Stimulated activated CD4-positive, alpha-beta T cell treated with anti-CD3 and anti-CD28 coated beads, Interleukin-15, amount 100 ng/mL, for 24 hours (primary cell): ENCODE measurements around the gene CKAP5.

ENCODE experiments used
- DNase-seq: peaks from one replicate; pipeline ENCODE4 v3.0.0-alpha.2; 2020

The CKAP5 gene

GRCh38 chr11:46845740-46846509 lies at the start of gene CKAP5:
Gene CKAP5, minus strand, starts transcription at chr11:46846280. Its CDS starts 25,049 bp downstream, at chr11:46821231.
- DNase-seq = peak; percentile 93

DNA sequence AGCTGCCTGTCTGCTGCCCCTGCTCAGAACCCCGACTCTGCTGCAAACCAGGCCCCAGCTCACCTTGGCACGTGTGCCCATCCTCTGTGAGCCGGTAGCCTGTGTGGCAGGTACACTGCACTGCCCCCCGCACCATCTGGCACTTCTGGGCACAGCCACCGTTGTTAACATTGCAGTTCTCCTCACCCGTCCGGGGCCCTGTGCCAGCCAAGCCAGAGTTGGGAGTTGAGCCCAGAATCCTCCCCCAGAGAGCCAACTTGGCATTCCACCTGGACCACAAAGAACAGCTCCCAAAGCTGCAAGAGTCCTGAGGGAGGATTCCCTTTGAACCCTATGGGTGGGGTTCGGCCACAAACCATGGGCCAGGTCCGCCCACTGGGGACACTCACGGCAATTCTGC lies 49.7 kb upstream of the CKAP5 start:
- DNase-seq = no peak

DNA sequence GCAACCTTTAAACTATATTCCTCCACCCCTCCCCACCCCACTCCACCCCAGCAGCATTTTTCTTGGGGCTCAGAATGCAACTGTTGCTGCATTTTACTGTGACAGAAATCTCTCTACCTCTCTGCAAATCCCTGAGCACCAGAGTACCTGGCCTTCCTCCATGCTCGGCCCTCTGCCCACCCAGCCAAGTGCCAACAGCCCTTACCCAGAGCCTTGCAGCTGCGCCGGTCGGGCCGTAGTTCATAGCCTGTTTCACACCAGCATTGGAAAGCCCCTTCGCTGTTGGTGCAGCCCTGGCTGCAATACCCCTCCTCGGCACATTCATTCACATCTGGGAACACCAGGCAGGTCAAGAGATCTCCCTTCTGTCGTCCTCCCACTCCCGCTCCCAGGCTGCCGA lies 48.9 kb upstream of the CKAP5 start:
- no peak for DNase-seq

GRCh38 chr11:46894506-46894905 lies 48.4 kb upstream of the CKAP5 start:
- DNase-seq = no peak

- DNase-seq = no peak
Measured at GRCh38 chr11:46892838-46893237, 46.8 kb upstream of the CKAP5 start.

GRCh38 chr11:46892109-46892508 lies 46.0 kb upstream of the CKAP5 start:
- no peak for DNase-seq

DNA sequence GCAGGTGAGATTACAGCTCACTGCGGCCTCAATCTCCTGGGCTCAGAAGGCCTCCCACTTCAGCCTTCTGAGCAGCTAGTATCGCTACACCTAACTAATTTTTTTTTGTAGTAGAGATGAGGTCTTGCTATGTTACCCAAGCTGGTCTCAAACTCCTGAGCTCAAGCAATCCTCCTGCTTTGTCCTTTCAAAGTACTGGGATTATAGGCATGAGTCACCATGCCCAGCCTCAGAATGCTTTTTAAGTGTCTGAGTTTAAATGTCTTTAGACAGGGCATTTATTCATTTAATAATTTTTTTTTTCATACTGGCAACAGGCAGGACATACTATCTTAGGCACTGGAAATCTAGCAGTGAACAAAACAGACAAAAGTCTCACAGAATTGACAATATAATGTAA lies 44.6 kb upstream of the CKAP5 start:
- no peak for DNase-seq

DNA sequence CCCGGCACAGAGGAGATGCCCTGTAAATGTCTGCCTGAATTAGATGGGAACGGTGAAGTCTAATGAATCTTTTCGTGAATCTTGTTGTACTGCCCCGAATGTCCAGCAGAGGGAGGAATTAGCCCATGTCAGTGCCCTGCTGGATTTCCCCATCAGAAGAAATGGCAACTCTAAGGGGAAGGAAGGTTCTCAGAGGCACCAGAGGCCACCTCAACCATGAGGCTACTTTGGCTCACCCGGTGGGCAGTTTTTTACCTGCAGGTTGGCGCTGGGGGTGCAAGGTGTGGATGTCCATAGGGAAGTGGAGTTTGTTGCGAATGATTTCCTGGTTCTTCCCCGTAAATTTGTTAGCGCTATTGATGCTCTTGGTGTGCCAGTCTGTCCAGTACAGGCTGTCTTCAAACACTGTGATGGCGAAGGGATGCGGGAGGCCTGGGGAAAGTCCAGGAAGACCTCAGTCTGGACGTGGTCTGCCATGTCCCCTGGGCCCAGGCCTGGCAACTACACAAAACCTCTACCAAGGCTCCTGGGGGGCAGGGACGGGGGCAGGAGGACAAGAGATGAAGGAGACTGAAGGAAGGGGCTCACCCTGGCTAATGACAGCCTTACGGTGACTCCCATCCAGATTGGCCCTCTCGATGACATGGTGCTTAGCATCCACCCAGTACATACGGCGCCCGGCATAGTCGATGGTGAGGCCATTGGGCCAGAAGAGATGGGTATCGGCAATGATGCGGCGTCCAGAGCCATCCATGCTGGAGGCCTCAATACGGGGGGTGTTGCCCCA lies 43.8 kb upstream of the CKAP5 start:
- peak; percentile 80 for DNase-seq

- DNase-seq = no peak
Measured at GRCh38 chr11:46889251-46889650, 43.2 kb upstream of the CKAP5 start.

GRCh38 chr11:46888636-46889035 lies 42.6 kb upstream of the CKAP5 start:
- no peak for DNase-seq

DNA sequence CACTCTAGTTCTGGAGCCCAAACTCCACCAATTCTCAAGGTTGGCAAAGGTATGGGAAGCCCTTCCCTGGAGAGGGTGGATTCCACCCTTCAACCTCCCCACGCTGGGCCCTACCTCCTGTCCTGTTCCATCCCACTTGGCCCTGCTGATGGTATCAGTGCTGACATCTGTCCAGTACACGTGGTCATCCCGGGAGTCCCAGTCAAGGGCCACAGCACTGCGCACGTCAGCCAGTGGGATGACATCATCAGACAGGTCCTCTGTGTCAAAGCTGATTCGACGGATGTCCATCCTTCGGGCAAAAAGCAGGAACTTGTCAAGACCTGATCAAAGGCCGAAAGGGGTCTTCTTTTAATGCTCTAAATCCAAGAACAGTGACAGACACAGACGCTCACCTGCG lies 40.1 kb upstream of the CKAP5 start:
- no peak for DNase-seq

- no peak for DNase-seq
Measured at GRCh38 chr11:46879056-46879585, 33.0 kb upstream of the CKAP5 start.

DNA sequence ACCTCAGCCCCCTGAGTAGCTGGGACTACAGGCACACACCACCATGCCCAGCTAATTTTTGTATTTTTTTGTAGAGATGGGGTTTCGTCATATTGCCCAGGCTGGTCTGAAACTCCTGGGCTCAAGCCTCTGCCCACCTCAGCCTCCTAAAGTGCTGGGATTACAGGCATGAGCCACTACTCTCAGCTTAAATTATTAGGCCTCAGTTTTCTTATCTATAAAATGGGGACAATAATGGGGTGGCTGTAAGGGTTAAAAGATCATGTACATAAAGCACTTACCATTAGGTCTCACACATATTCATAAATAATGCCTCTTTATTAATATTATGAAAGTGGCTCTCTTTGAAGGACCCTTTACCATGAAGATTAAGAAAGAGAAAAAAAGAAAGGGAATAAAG lies 31.5 kb upstream of the CKAP5 start:
- no peak for DNase-seq

DNA sequence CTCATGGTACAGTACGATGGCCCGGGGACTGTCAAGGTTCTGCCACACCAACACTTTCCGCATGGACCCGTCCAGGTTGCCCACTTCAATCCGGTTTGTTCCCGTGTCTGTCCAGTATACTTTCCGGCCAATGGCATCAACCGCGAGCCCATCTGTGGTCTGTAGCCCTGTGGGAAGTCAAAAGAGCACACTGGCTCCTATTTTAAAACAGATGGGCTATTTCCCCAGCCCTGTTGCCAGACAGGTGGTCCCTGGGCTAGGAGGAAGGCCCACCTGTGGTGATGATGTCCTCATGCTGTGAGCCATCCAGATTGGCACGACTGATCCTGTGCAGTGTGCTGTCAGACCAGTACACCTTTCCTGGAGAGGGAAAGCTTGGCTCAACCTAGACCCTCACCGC lies 30.4 kb upstream of the CKAP5 start:
- DNase-seq = no peak

GRCh38 chr11:46874586-46874985 lies 28.5 kb upstream of the CKAP5 start:
- DNase-seq = no peak

- DNase-seq = no peak
Measured at GRCh38 chr11:46868912-46869311, 22.8 kb upstream of the CKAP5 start.

GRCh38 chr11:46865340-46865739 lies 19.3 kb upstream of the CKAP5 start:
- DNase-seq = no peak

GRCh38 chr11:46860218-46860617 lies 14.1 kb upstream of the CKAP5 start:
- DNase-seq = no peak

- DNase-seq = no peak
Measured at GRCh38 chr11:46858920-46859546, 13.0 kb upstream of the CKAP5 start.

- DNase-seq = no peak
Measured at GRCh38 chr11:46857666-46858065, 11.6 kb upstream of the CKAP5 start.

- no peak for DNase-seq
Measured at GRCh38 chr11:46856605-46857343, 10.7 kb upstream of the CKAP5 start.

- no peak for DNase-seq
Measured at GRCh38 chr11:46855863-46856262, 9.8 kb upstream of the CKAP5 start.

DNA sequence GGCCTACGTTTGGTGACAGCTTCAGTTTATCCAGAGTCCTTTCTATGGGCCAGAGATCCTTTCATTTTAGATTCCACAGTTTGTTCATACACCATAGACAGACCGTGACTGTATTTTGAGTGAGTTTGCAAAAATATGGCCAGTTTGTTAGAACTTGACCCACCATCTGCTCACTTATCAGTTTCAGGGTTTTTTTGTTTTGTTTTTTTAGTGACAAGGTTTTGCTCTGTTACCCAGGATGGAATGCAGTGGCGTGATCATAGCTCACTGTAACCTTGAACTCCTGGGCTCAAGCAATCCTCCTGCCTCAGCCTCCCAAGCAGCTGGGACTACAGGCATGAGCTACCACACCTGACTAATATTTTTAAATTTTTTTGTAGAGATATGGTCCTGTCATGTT lies 9.1 kb upstream of the CKAP5 start:
- DNase-seq = no peak
